ENCODE results near the gene CBFB. TPM values are rescaled to one million over a fixed set of nuclear protein-coding genes. Genes with fewer than 3 reads are reported as not detected.

The CBFB gene
- polyA plus RNA-seq, 1 donor (not counting 4 experiments of a cell fraction or from before 2014, with no cell fraction given): 39.7 TPM

DNA sequence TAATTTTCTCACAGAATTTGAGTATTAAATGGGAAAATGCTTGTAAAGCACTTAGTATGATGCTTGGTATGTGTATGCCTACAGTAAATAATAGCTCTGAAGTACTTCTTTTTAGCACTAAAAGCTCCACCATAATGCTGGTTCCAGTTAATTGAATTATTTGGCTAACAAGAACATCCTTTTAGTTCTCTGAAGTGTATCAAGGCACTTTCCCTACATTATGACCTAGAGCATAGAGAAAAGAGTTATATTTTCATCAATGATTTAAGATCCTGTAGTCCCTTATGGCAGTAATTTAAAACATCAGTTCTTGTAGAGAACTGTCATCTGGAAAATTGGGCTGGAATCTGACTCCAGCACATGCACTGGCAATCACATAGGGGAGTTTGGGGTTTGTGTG lies 58.9 kb downstream of the CBFB start:
- Histone ChIP-seq H3K9me1 (ENCODE audit: control insufficient read depth, extremely low read depth, insufficient read depth, low read length) (peaks cover 2% of the 10 kb centered on the region), H2AFZ (ENCODE audit: control insufficient read depth, low read length) (no peak overlapping the region), H3K36me3 (ENCODE audit: control insufficient read depth in 2 of 2, extremely low read depth in 1 of 2, insufficient read depth in 2 of 2, low read length in 2 of 2) (peaks cover 4 to 6% of the 10 kb centered on the region in 2 experiments), H3K4me3 (ENCODE audit: control insufficient read depth in 2 of 3, extremely low read depth in 1 of 3, insufficient read depth in 2 of 3, low read depth in 1 of 3, low read length in 3 of 3) (no peak overlapping the region), H3K9me3 (ENCODE audit: control insufficient read depth, low read depth, low read length) (no peaks in the 10 kb centered on the region), H3K9ac (ENCODE audit: control insufficient read depth, extremely low read depth, insufficient read depth, low read length) (no peak overlapping the region), H3K79me2 (ENCODE audit: control insufficient read depth, insufficient read depth, low read length) (no peaks in the 10 kb centered on the region), H4K20me1 (ENCODE audit: control insufficient read depth, extremely low read depth, insufficient read depth, low read length) (no peaks in the 10 kb centered on the region), H3K27me3 (ENCODE audit: control insufficient read depth, extremely low read depth, insufficient read depth, low read length) (no peaks in the 10 kb centered on the region), H3K4me1 (ENCODE audit: control insufficient read depth, extremely low read depth, insufficient read depth, low read length) (no peaks in the 10 kb centered on the region), H3K27ac (ENCODE audit: control insufficient read depth, insufficient read depth, low read length) (no peak overlapping the region), H3K4me2 (ENCODE audit: control insufficient read depth, extremely low read depth, insufficient read depth, low read depth, low read length) (no peak overlapping the region)
- no peak for TF ChIP-seq EZH2 (IDR thresholded peaks at IDR 0.05; ENCODE audit: low read length)
- TF ChIP-seq, protein P1, sequence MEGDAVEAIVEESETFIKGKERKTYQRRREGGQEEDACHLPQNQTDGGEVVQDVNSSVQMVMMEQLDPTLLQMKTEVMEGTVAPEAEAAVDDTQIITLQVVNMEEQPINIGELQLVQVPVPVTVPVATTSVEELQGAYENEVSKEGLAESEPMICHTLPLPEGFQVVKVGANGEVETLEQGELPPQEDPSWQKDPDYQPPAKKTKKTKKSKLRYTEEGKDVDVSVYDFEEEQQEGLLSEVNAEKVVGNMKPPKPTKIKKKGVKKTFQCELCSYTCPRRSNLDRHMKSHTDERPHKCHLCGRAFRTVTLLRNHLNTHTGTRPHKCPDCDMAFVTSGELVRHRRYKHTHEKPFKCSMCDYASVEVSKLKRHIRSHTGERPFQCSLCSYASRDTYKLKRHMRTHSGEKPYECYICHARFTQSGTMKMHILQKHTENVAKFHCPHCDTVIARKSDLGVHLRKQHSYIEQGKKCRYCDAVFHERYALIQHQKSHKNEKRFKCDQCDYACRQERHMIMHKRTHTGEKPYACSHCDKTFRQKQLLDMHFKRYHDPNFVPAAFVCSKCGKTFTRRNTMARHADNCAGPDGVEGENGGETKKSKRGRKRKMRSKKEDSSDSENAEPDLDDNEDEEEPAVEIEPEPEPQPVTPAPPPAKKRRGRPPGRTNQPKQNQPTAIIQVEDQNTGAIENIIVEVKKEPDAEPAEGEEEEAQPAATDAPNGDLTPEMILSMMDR (optimal IDR thresholded peaks at IDR 0.05 in 1 of 3, IDR thresholded peaks at IDR 0.05 in 1 of 3, conservative IDR thresholded peaks at IDR 0.05 in 1 of 3; ENCODE audit: extremely low read depth in 1 of 3, insufficient read depth in 2 of 3, low read length in 3 of 3): no peak
- no peak for FAIRE-seq
- dilution Hi-C loops (cut with MboI; ENCODE audit: extremely low pct_ligation_motif_present, low sequenced_read_pairs): no loop called here
- no peak for DNase-seq (ENCODE audit: low read depth, low spot score)

DNA sequence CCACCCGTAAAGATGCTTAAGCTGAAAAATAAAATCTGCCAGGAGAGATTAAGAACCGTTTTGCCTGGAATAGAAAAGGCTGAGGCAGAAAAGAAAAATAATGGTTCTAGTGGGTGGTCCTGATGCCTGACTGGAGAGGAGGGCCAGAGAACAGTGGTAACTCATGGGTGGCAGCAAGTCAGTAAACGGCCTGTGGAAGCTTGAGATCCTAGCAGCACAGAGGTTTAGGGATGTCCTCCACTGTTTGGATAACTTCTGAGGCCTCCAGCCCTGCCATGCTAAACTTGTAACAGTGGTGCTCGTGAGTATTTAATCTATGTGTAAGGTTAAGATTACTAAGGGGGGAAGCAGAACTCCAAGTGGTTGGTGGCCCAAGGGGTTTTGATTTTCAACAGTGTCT lies 59.6 kb downstream of the CBFB start:
- Histone ChIP-seq H3K9me3 (ENCODE audit: control insufficient read depth, low read depth, low read length) (no peaks in the 10 kb centered on the region), H2AFZ (ENCODE audit: control insufficient read depth, low read length) (no peak overlapping the region), H3K4me2 (ENCODE audit: control insufficient read depth, extremely low read depth, insufficient read depth, low read depth, low read length) (no peak overlapping the region), H3K27me3 (ENCODE audit: control insufficient read depth, extremely low read depth, insufficient read depth, low read length) (no peaks in the 10 kb centered on the region), H3K4me1 (ENCODE audit: control insufficient read depth, extremely low read depth, insufficient read depth, low read length) (no peaks in the 10 kb centered on the region), H4K20me1 (ENCODE audit: control insufficient read depth, extremely low read depth, insufficient read depth, low read length) (no peaks in the 10 kb centered on the region), H3K4me3 (ENCODE audit: control insufficient read depth in 2 of 3, extremely low read depth in 1 of 3, insufficient read depth in 2 of 3, low read depth in 1 of 3, low read length in 3 of 3) (no peak overlapping the region), H3K27ac (ENCODE audit: control insufficient read depth, insufficient read depth, low read length) (no peak overlapping the region), H3K9ac (ENCODE audit: control insufficient read depth, extremely low read depth, insufficient read depth, low read length) (no peak overlapping the region), H3K9me1 (ENCODE audit: control insufficient read depth, extremely low read depth, insufficient read depth, low read length) (peaks cover 2% of the 10 kb centered on the region), H3K79me2 (ENCODE audit: control insufficient read depth, insufficient read depth, low read length) (no peaks in the 10 kb centered on the region), H3K36me3 (ENCODE audit: control insufficient read depth in 2 of 2, extremely low read depth in 1 of 2, insufficient read depth in 2 of 2, low read length in 2 of 2) (peaks cover 4 to 6% of the 10 kb centered on the region in 2 experiments)
- TF ChIP-seq, protein P1 (optimal IDR thresholded peaks at IDR 0.05 in 1 of 3, IDR thresholded peaks at IDR 0.05 in 1 of 3, conservative IDR thresholded peaks at IDR 0.05 in 1 of 3; ENCODE audit: extremely low read depth in 1 of 3, insufficient read depth in 2 of 3, low read length in 3 of 3): no peak
- TF ChIP-seq EZH2 (IDR thresholded peaks at IDR 0.05; ENCODE audit: low read length): no peak
- dilution Hi-C loops (cut with MboI; ENCODE audit: extremely low pct_ligation_motif_present, low sequenced_read_pairs): no loop called here
- DNase-seq (ENCODE audit: low read depth, low spot score): no peak
- no peak for FAIRE-seq
